Right hindlimb (tissue), 1 donor: ENCODE measurements around the gene HYCC1.
A peak's percentile ranks its signal among the peaks of the same experiment; 100 is the strongest.

Source experiments
- DNase-seq: peaks from one replicate; pipeline ENCODE4 v3.0.0-alpha.2; 2018

HYCC1 gene

GRCh38 chr7:23016345-23017253 is 2.7 kb upstream of the HYCC1 start:
- DNase-seq, result no peak

DNA sequence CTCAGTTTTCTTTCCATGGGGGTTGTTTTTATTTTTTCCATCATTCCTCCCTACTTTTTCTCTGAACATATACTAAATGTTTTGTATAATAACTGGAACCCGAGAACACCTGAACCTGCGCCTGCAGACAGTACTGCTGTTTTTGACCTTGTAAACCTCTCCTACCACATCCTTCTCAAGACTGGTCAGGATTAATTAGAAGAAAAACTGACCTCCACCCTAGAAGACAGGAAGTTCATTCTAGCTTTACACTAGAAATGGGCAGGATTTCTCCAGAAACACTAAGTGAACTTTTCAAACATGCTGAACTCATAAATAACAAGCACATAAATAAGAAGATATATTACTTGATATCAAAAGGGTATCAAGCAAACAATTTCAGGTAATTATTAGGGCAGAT is 751 bp upstream of the HYCC1 start:
- no peak for DNase-seq

- peak; percentile 53 for DNase-seq
These were observed 819 bp downstream of the HYCC1 start for GRCh38 chr7:23012908-23013714.

GRCh38 chr7:23012186-23012585 is 1.7 kb downstream of the HYCC1 start:
- no peak for DNase-seq

GRCh38 chr7:23011222-23011924 is 2.6 kb downstream of the HYCC1 start:
- no peak for DNase-seq

- DNase-seq, result no peak
These were observed 4.6 kb downstream of the HYCC1 start for GRCh38 chr7:23009303-23009702.

GRCh38 chr7:23004247-23004520 is 9.7 kb downstream of the HYCC1 start:
- DNase-seq, result no peak

DNA sequence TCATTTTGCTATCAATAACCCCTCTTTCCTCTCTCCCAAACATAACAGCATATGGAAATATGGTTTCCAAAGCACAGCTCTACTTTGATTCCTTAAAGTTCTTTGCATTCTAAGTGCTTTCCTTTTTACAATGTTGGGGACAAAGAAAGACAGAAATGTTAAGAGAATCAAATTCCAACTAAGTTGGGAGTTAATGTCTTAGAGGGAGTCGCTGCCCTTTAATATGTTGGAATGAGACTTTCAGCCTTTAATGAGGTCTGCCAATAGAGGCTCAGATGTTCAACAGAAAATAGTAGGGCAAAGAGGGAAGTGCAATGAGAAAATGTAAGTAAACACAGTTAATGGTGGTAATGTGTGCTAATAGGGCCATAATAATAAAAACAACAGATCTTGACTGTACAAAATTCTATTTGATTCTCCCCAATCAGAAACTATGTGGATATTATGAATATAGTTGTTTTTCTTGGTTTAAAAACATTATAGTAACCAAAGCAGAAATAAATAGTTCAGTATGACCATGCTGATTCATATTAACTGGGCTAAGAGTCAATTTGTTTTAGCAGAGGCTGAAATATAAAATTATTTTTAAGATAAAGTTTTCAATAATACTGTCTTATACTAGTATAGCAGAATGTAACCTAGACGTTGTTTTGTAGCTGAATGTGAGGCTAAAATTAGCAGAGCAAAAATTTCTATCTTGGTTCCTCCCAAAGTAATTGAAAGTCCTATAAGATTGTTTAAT is 10.3 kb downstream of the HYCC1 start:
- DNase-seq, result no peak

DNA sequence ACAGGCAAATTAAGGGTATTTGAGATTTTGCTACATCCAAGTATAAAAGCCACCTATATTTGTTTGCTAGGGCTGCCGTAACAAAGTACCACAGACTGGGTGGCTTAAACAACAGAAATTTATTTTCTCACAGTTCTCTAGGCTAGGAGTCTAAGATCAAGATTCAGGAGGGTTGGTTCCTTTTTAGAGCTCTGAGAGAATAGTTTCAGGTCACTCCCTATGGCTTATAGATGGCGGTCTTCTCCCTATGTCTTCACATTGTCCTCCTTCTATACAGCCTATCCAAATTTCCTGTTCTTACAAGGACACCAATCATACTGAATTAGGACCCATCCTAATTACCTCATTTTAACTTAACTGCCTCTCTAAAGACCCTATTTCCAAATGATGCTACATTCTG is 11.2 kb downstream of the HYCC1 start:
- DNase-seq, result no peak

- no peak for DNase-seq
These were observed 12.3 kb downstream of the HYCC1 start for GRCh38 chr7:23001610-23002009.

- no peak for DNase-seq
These were observed 13.2 kb downstream of the HYCC1 start for GRCh38 chr7:23000597-23001360.

- DNase-seq, result no peak
These were observed 15.4 kb downstream of the HYCC1 start for GRCh38 chr7:22998519-22998896.

DNA sequence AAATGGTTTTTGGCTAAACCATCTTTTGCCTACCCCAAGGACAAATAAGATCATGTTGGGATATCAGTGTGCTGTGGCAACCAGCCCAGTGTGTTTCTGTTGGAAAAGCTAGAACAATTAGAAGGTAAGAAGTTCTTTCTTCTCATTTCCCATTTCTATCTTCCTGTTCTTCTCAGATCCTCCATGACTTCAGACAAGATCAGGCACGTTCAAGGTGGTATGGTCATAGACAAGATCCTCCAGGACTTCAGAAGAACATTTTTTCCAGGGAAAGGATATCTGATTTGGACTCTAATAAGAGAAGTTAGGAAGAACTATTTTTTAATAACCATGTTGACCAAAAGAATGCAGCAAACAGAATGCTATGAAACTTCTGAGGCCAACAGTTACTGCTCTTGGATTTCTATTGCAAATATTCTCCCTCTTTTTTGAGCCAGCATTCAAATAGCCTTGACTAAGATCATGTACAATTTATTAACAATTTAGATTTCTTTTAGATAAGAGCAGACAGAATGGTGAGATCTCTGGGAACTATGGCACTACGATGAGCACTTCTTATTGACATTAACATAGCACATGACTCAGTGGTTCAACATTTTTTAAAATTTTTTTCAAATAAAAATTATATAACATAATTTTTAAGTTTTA is 15.9 kb downstream of the HYCC1 start:
- no peak for DNase-seq

GRCh38 chr7:22996470-22996869 is 17.5 kb downstream of the HYCC1 start:
- no peak for DNase-seq

DNA sequence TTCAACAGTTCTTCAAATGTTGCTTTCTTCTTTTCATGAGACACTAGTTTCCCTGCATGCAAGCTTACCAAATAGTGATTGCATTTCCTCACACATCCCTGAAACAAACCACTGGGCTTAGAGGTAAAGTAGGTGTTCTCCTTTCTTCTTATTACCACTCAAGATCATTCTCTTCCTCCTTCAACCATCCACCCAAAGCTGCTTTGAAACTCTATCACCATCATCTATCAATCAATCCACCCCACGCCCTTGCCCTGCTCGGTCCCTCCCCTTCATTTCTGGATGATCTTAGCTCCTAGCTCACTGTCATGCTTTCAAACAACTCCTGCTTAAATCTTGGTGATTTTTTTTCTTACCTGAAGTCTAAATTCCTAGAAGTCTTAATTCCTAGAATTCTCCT is 18.9 kb downstream of the HYCC1 start:
- no peak for DNase-seq

GRCh38 chr7:22992874-22993840 is 20.8 kb downstream of the HYCC1 start:
- no peak for DNase-seq

DNA sequence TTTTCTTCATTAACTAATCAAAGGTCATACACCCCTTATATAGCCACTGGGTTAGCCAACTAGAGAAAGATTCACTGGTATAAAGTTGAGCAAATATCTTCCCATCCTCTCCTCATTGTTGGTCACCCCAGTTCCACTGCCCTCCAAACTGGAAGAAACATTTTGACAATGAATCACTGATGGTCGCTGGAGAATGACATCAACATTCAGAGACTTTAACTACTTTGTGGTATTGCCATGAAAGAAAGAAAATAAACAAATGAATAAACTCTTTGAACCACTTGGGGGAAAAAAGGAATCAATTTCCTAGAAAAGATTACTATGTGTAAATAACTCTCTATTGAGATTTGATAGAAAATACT is 23.4 kb downstream of the HYCC1 start:
- no peak for DNase-seq

GRCh38 chr7:22989643-22990587 is 24.0 kb downstream of the HYCC1 start:
- DNase-seq, result no peak

DNA sequence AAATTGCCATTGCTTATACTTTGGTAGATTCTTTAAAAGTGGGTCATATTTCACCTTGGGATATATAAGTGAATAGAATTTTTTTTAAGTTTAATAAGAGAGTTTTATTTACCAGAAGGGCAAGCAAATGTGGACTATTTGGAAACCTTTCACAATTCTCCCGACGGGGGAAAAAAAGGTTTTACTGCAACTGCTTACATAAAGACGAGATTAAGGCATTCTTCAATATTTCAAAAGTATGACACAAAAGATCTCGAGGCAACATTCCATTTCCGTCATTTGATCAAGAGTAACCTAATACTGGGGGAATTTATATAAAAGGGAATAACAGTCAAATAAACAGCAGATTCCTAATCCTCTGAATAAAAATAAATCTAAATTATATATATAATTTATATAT is 28.5 kb downstream of the HYCC1 start:
- DNase-seq, result no peak
